22Rv1 (cell line): ENCODE results near the gene KIAA0825.
A peak's percentile ranks its signal among the peaks of the same experiment; 100 is the strongest.

ENCODE experiments used
- H3K27ac ChIP-seq: fragments of 450-650 bp; 2 replicates; pipeline ENCODE4 v1.5.1; 2017
- ZFX ChIP-seq: fragments of 450-650 bp; IDR thresholded peaks from 2 replicates; pipeline ENCODE4 v1.6.1; 2017; ENCODE audit warnings: antibody characterized with exemption, borderline replicate concordance
- TF ChIP-seq, protein P1 (sequence below): fragments of 450-650 bp; IDR thresholded peaks from 2 replicates; pipeline ENCODE4 v1.5.1; 2017; ENCODE audit warnings: mild to moderate bottlenecking

The KIAA0825 gene

GRCh38 chr5:94378062-94378461 lies 240.3 kb downstream of the KIAA0825 start:
- no peak overlapping the region for H3K27ac ChIP-seq
- no peak for TF ChIP-seq ZFX
- TF ChIP-seq, protein P1, sequence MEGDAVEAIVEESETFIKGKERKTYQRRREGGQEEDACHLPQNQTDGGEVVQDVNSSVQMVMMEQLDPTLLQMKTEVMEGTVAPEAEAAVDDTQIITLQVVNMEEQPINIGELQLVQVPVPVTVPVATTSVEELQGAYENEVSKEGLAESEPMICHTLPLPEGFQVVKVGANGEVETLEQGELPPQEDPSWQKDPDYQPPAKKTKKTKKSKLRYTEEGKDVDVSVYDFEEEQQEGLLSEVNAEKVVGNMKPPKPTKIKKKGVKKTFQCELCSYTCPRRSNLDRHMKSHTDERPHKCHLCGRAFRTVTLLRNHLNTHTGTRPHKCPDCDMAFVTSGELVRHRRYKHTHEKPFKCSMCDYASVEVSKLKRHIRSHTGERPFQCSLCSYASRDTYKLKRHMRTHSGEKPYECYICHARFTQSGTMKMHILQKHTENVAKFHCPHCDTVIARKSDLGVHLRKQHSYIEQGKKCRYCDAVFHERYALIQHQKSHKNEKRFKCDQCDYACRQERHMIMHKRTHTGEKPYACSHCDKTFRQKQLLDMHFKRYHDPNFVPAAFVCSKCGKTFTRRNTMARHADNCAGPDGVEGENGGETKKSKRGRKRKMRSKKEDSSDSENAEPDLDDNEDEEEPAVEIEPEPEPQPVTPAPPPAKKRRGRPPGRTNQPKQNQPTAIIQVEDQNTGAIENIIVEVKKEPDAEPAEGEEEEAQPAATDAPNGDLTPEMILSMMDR, result no peak

DNA sequence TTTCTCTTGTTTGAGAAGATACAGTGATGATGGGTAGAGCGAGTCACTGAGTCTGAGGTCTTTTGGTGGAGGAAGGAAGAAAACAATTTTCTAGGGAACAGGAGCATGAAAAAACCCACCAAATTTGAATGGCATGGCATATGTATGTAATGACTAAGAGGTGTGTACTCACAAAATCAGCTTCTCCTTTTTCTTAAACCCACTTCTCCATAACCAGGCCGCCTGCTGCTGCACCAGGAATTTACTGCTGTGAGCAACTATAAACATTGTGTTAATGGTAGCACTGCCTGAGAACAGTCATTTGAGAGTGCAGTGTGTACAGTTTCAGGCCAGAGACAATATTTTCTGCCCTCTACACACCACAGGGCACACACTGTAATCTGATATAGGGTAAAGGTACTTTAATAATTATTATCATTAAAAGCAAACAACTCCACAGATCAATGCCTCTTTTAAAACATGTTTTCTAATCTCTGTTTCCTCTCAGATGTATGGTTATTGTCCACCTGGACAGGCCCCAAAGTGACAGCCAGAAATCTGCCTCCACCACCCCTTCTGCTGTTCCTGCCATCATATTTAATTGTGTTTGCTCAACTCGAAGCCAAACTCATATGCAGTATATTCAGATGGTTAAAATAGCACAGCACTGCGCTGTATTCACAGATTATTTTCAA lies 241.6 kb downstream of the KIAA0825 start:
- peak overlapping the region; percentile 38 for H3K27ac ChIP-seq
- no peak for TF ChIP-seq ZFX
- TF ChIP-seq, protein P1, result no peak

GRCh38 chr5:94375801-94376200 lies 242.6 kb downstream of the KIAA0825 start:
- H3K27ac ChIP-seq, result no peak overlapping the region
- TF ChIP-seq, protein P1, result no peak
- no peak for TF ChIP-seq ZFX

- TF ChIP-seq, protein P1, result no peak
- no peak for TF ChIP-seq ZFX
- H3K27ac ChIP-seq, result no peak overlapping the region
These were observed 244.1 kb downstream of the KIAA0825 start for GRCh38 chr5:94374336-94374735.

- TF ChIP-seq, protein P1, result no peak
- TF ChIP-seq ZFX, result no peak
- H3K27ac ChIP-seq, result no peak overlapping the region
These were observed 250.5 kb downstream of the KIAA0825 start for GRCh38 chr5:94367900-94368299.

DNA sequence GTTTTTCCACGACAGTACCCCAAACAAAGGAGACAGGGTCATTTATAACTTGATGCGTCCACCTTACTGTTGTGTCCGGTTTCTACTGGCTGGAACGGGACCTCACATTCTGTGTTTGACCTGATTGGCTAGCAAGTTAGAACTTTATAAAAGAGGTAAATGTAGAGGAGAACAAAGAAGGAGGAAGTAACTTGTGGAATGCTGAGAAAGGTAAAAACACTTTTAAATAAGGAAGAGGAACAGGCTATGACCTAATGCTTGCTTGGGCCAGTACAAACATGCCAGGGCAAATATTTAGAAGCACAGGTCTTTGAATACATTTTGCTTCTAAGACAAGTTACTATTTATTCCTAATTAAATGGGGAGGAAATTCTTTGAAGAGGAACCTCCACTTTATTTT lies 251.6 kb downstream of the KIAA0825 start:
- H3K27ac ChIP-seq, result peak overlapping the region; percentile 32; the same call in 1 of the 2 replicates
- no peak for TF ChIP-seq ZFX
- TF ChIP-seq, protein P1, result no peak

DNA sequence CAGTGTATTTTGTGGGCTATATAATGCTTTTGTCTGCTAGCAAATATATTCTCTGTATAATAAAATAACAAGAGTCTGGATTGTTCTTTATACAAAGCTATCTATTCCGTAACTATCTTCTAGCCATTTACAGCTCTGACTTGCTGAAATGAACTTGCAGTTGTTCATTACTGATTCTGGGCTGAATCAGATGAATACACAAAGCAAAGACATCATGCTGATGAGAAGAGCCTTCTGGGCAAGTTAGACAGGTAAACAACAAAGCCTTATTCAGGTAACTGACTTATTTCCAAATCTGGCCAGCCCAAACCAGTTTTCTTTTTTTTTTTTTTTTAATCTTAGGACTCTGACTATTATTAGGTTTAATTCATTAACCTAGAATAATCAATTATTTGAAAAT lies 255.5 kb downstream of the KIAA0825 start:
- TF ChIP-seq, protein P1, result no peak
- no peak for TF ChIP-seq ZFX
- peak overlapping the region; percentile 47 for H3K27ac ChIP-seq
